ENCODE measurements around the gene TMEM30B. TPM values are rescaled to one million over a fixed set of nuclear protein-coding genes. Genes with fewer than 3 reads are reported as not detected.

Gene TMEM30B
- polyA plus RNA-seq, 1 of the 3 experiments (the other 2 are of a cell fraction): 0.15 TPM

GRCh38 chr14:61258985-61259384 lies 22.2 kb downstream of the TMEM30B start (continued):
- no peak for TF ChIP-seq CTCF (IDR thresholded peaks at IDR 0.05)
- no peak for TF ChIP-seq ZBTB33 (IDR thresholded peaks at IDR 0.05; ENCODE audit: borderline replicate concordance, low read depth)
- peak; percentile 84 for TF ChIP-seq TEAD4 (IDR thresholded peaks at IDR 0.05; ENCODE audit: borderline replicate concordance, insufficient read depth)
- 0 out of 2 replicates have a peak, but pooled peaks have one; percentile 55 for TF ChIP-seq MEF2A (IDR thresholded peaks at IDR 0.05; ENCODE audit: borderline replicate concordance, low read depth)
- no peak for TF ChIP-seq GABPA (IDR thresholded peaks at IDR 0.05; ENCODE audit: low read depth)
- TF ChIP-seq RXRA (IDR thresholded peaks at IDR 0.05; ENCODE audit: borderline replicate concordance, low read depth): peak; percentile 64; the same call in 1 of the 2 replicates
- TF ChIP-seq MXI1 (IDR thresholded peaks at IDR 0.05; ENCODE audit: low read depth, low read length): no peak

- WGBS (ENCODE audit: low lambda C conversion rate): 47% methylated on average over 5 of the region's 5 CpGs
- no peak for DNase-seq
- Histone ChIP-seq H3K36me3 (replicated peaks in 1 of 2; ENCODE audit: control insufficient read depth in 1 of 2, insufficient read depth in 2 of 2, low read length in 1 of 2) (no peaks in the 10 kb centered on the region), H3K27ac (ENCODE audit: low read depth in 2 of 2, low read length in 1 of 2) (peak overlapping the region; percentile 89 to 99; a peak in 3 of 4 replicates), H4K20me1 (ENCODE audit: insufficient read depth) (no peaks in the 10 kb centered on the region), H3K4me3 (ENCODE audit: low read depth in 2 of 2, low read length in 1 of 2) (no peak overlapping the region), H3F3A (replicated peaks; ENCODE audit: insufficient read depth) (peaks cover 72% of the 10 kb centered on the region), H3K9ac (no peak overlapping the region), H3K4me1 (ENCODE audit: control insufficient read depth in 1 of 2, insufficient read depth in 2 of 2, low read depth in 1 of 2, low read length in 1 of 2) (peaks cover 29 to 35% of the 10 kb centered on the region in 2 experiments), H3K4me2 (no peak overlapping the region), H3K27me3 (ENCODE audit: insufficient read depth) (no peaks in the 10 kb centered on the region), H3K9me2 (no peaks in the 10 kb centered on the region), H2AFZ (ENCODE audit: low read depth) (no peak overlapping the region), H3K9me3 (no peaks in the 10 kb centered on the region), H3K79me2 (ENCODE audit: insufficient read depth) (no peaks in the 10 kb centered on the region)
- POLR2A ChIA-PET: no interaction called here
- CTCF ChIA-PET: interaction anchor here (1.0 to 9.5 kb wide), 5 partner anchors 12 to 634 kb away, joined by 3 to 119 read pairs (median 5); no protein-coding TSS in a partner anchor
- TF ChIP-seq TCF12 (IDR thresholded peaks at IDR 0.05): peak; percentile 48; the same call in 1 of the 2 replicates
- no peak for TF ChIP-seq TAF1 (IDR thresholded peaks at IDR 0.05; ENCODE audit: borderline replicate concordance, low read depth, low read length)
Observed at GRCh38 chr14:61257469-61258057, 23.6 kb downstream of the TMEM30B start.

- H3K27me3 ChIP-seq (ENCODE audit: insufficient read depth): no peaks in the 10 kb centered on the region
- no peaks in the 10 kb centered on the region for H3K79me2 ChIP-seq (ENCODE audit: insufficient read depth)
- peaks cover 72% of the 10 kb centered on the region for H3F3A ChIP-seq (replicated peaks; ENCODE audit: insufficient read depth)
- 92% methylated on average over 6 of the region's 6 CpGs for WGBS (ENCODE audit: low lambda C conversion rate)
- no peaks in the 10 kb centered on the region for H3K9me3 ChIP-seq
- H3K9ac ChIP-seq: no peak overlapping the region
- no peaks in the 10 kb centered on the region for H3K9me2 ChIP-seq
- no peak overlapping the region for H3K4me3 ChIP-seq (ENCODE audit: low read depth in 2 of 2, low read length in 1 of 2)
- peaks cover 29 to 41% of the 10 kb centered on the region in 2 experiments for H3K4me1 ChIP-seq (ENCODE audit: control insufficient read depth in 1 of 2, insufficient read depth in 2 of 2, low read depth in 1 of 2, low read length in 1 of 2)
- CTCF ChIA-PET: interaction anchor here (1.0 to 9.5 kb wide), 4 partner anchors 29 to 633 kb away, joined by 3 to 119 read pairs (median 7); no protein-coding TSS in a partner anchor
- H2AFZ ChIP-seq (ENCODE audit: low read depth): no peak overlapping the region
- H3K4me2 ChIP-seq: peak overlapping the region; percentile 12; the same call in 1 of the 2 replicates
- peak overlapping the region; percentile 89 to 99; a peak in 3 of 4 replicates for H3K27ac ChIP-seq (ENCODE audit: low read depth in 2 of 2, low read length in 1 of 2)
- H4K20me1 ChIP-seq (ENCODE audit: insufficient read depth): no peaks in the 10 kb centered on the region
- no peaks in the 10 kb centered on the region for H3K36me3 ChIP-seq (replicated peaks in 1 of 2; ENCODE audit: control insufficient read depth in 1 of 2, insufficient read depth in 2 of 2, low read length in 1 of 2)
- TF ChIP-seq RAD21 (IDR thresholded peaks at IDR 0.05; ENCODE audit: low read length) (no peak), ELF1 (IDR thresholded peaks at IDR 0.05) (no peak), PBX3 (IDR thresholded peaks at IDR 0.05) (peak; percentile 10; the same call in 1 of the 2 replicates), EP300 (IDR thresholded peaks at IDR 0.05; ENCODE audit: borderline replicate concordance in 1 of 2, low read depth in 1 of 2, low read length in 1 of 2) (no peak), USF1 (IDR thresholded peaks at IDR 0.05; ENCODE audit: borderline replicate concordance, low read depth) (no peak), FOSL2 (IDR thresholded peaks at IDR 0.05; ENCODE audit: borderline replicate concordance, low read depth) (no peak), TCF12 (IDR thresholded peaks at IDR 0.05) (peak; percentile 17; the same call in 1 of the 2 replicates), GATA2 (CRISPR knock-in tag; IDR thresholded peaks at IDR 0.05) (no peak), USF2 (IDR thresholded peaks at IDR 0.05; ENCODE audit: borderline replicate concordance, low read depth, low read length) (no peak)
- POLR2A ChIA-PET: no interaction called here
- DNase-seq: no peak
Observed at GRCh38 chr14:61256826-61257468, 24.2 kb downstream of the TMEM30B start.

All from SK-N-SH (cell line).